Activated CD4-positive, alpha-beta T cell treated with anti-CD3 and anti-CD28 coated beads, Interleukin-2, amount 10 ng/mL, durations not matched to agents 7 days and 5 days (primary cell): ENCODE results near the gene ZNF428. TPM values are rescaled to one million over a fixed set of nuclear protein-coding genes. Genes with fewer than 3 reads are reported as not detected.

Experiments
- CTCF ChIA-PET: fragments of 350-600 bp; sonication (Branson Sonifier 250); formaldehyde crosslinking; loops from one replicate; lab custom pipeline; 2021; ENCODE audit warnings: antibody characterized with exemption; lab: Charles Lee
- POLR2A ChIA-PET: fragments of 350-600 bp; sonication (Branson Sonifier 250); formaldehyde crosslinking; loops from one replicate; lab custom pipeline; 2021; ENCODE audit warnings: antibody characterized with exemption; lab: Charles Lee
- DNase-seq: peaks from one replicate; pipeline ENCODE4 v3.0.0-alpha.2; 2020
- H3K27ac Mint-ChIP-seq: one replicate; pipeline ENCODE4 v1.8.0; 2021; ENCODE audit warnings: mild to moderate bottlenecking, moderate library complexity, mixed read lengths
- H3K27me3 Mint-ChIP-seq: one replicate; pipeline ENCODE4 v1.8.0; 2021; ENCODE audit warnings: mixed read lengths
- H3K36me3 Mint-ChIP-seq: one replicate; pipeline ENCODE4 v1.8.0; 2021; ENCODE audit warnings: low read depth, mixed read lengths
- H3K4me1 Mint-ChIP-seq: one replicate; pipeline ENCODE4 v1.8.0; 2021; ENCODE audit warnings: mixed read lengths
- H3K4me3 Mint-ChIP-seq: one replicate; pipeline ENCODE4 v1.8.0; 2021; ENCODE audit warnings: mild to moderate bottlenecking, moderate library complexity, mixed read lengths
- H3K9me3 Mint-ChIP-seq: one replicate; pipeline ENCODE4 v1.8.0; 2021; ENCODE audit warnings: mixed read lengths
- total RNA-seq, 2 experiments: library from RNA; stranded (reverse); gene quantifications; one replicate each; pipeline ENCODE4 v1.2.3, GENCODE V29; 2021

The ZNF428 gene
- total RNA-seq, 2 experiments from 2014 or later = 24.5 to 30.5 TPM

GRCh38 chr19:43623889-43624670, 4.7 kb upstream of the ZNF428 start:
- ChIA-PET POLR2A (no interaction called here), CTCF (no interaction called here)
- Mint-ChIP-seq H3K4me1 (peaks cover 37% of the 10 kb centered on the region), H3K9me3 (no peaks in the 10 kb centered on the region), H3K4me3 (no peak overlapping the region), H3K27me3 (peaks cover 9% of the 10 kb centered on the region), H3K36me3 (no peaks in the 10 kb centered on the region), H3K27ac (peak overlapping the region; percentile 64)
- DNase-seq = no peak

- Mint-ChIP-seq H3K4me1 (peaks cover 41% of the 10 kb centered on the region), H3K4me3 (no peak overlapping the region), H3K27me3 (peaks cover 9% of the 10 kb centered on the region), H3K36me3 (peaks cover 2% of the 10 kb centered on the region), H3K9me3 (no peaks in the 10 kb centered on the region), H3K27ac (no peak overlapping the region)
- POLR2A ChIA-PET = no interaction called here
- DNase-seq = no peak
- CTCF ChIA-PET = no interaction called here
These were observed 3.5 kb upstream of the ZNF428 start for GRCh38 chr19:43622956-43623355.

GRCh38 chr19:43622070-43622469, 2.6 kb upstream of the ZNF428 start:
- H3K36me3 Mint-ChIP-seq = peaks cover 2% of the 10 kb centered on the region
- no peak overlapping the region for H3K4me3 Mint-ChIP-seq
- no peaks in the 10 kb centered on the region for H3K9me3 Mint-ChIP-seq
- no peak for DNase-seq
- ChIA-PET CTCF (interaction anchor here (0.6 to 1.1 kb wide), 2 partner anchors 43 to 67 kb away, joined by 3 to 4 read pairs; no protein-coding TSS in a partner anchor), POLR2A (no interaction called here)
- peaks cover 5% of the 10 kb centered on the region for H3K27me3 Mint-ChIP-seq
- peaks cover 39% of the 10 kb centered on the region for H3K4me1 Mint-ChIP-seq
- no peak overlapping the region for H3K27ac Mint-ChIP-seq

- Mint-ChIP-seq H3K27me3 (no peaks in the 10 kb centered on the region), H3K4me1 (peaks cover 30% of the 10 kb centered on the region), H3K9me3 (no peaks in the 10 kb centered on the region), H3K27ac (peak overlapping the region; percentile 98), H3K36me3 (peaks cover 2% of the 10 kb centered on the region), H3K4me3 (peak overlapping the region; percentile 94)
- POLR2A ChIA-PET = no interaction called here
- DNase-seq = no peak
- CTCF ChIA-PET = interaction anchor here (0.6 kb wide), 2 partner anchors 27 to 28 kb away, joined by 3 to 4 read pairs; no protein-coding TSS in a partner anchor
These were observed 902 bp upstream of the ZNF428 start for GRCh38 chr19:43620061-43621001.

- peak; percentile 56 for DNase-seq
- Mint-ChIP-seq H3K36me3 (peaks cover 2% of the 10 kb centered on the region), H3K27ac (peak overlapping the region; percentile 98), H3K4me1 (peaks cover 21% of the 10 kb centered on the region), H3K9me3 (no peaks in the 10 kb centered on the region), H3K27me3 (no peaks in the 10 kb centered on the region), H3K4me3 (peak overlapping the region; percentile 94)
- CTCF ChIA-PET = no interaction called here
- POLR2A ChIA-PET = no interaction called here
These were observed 538 bp downstream of the ZNF428 start for GRCh38 chr19:43618921-43619261.

GRCh38 chr19:43616954-43617353, 2.5 kb downstream of the ZNF428 start:
- Mint-ChIP-seq H3K36me3 (peaks cover 17% of the 10 kb centered on the region), H3K27ac (no peak overlapping the region), H3K27me3 (no peaks in the 10 kb centered on the region), H3K4me1 (peaks cover 19% of the 10 kb centered on the region), H3K9me3 (no peaks in the 10 kb centered on the region), H3K4me3 (no peak overlapping the region)
- CTCF ChIA-PET = interaction anchor here (1.1 kb wide), 1 partner anchor 182 kb away, joined by 3 read pairs; no protein-coding TSS in a partner anchor
- POLR2A ChIA-PET = no interaction called here
- DNase-seq = no peak

GRCh38 chr19:43616306-43616705, 3.1 kb downstream of the ZNF428 start:
- Mint-ChIP-seq H3K27ac (no peak overlapping the region), H3K4me3 (no peak overlapping the region), H3K4me1 (peaks cover 16% of the 10 kb centered on the region), H3K9me3 (no peaks in the 10 kb centered on the region), H3K36me3 (peaks cover 18% of the 10 kb centered on the region), H3K27me3 (no peaks in the 10 kb centered on the region)
- CTCF ChIA-PET = interaction anchor here (0.5 to 1.3 kb wide), 3 partner anchors 17 to 182 kb away, joined by 3 to 5 read pairs (median 3); no protein-coding TSS in a partner anchor
- no peak for DNase-seq
- POLR2A ChIA-PET = no interaction called here

- H3K36me3 Mint-ChIP-seq = peaks cover 19% of the 10 kb centered on the region
- H3K4me3 Mint-ChIP-seq = no peak overlapping the region
- CTCF ChIA-PET = no interaction called here
- no peak for DNase-seq
- no peaks in the 10 kb centered on the region for H3K9me3 Mint-ChIP-seq
- no peak overlapping the region for H3K27ac Mint-ChIP-seq
- no peaks in the 10 kb centered on the region for H3K27me3 Mint-ChIP-seq
- POLR2A ChIA-PET = no interaction called here
- H3K4me1 Mint-ChIP-seq = peaks cover under 1% of the 10 kb centered on the region
These were observed 7.1 kb downstream of the ZNF428 start for GRCh38 chr19:43612374-43612773.

GRCh38 chr19:43611788-43612187, 7.6 kb downstream of the ZNF428 start, which contains the start of gene SRRM5:
Gene SRRM5, plus strand, starts transcription at chr19:43612088. Its CDS starts 34 bp downstream, at chr19:43612122.
- Mint-ChIP-seq H3K27ac (no peak within 1 kb of the TSS), H3K36me3 (peaks cover 21% of the 10 kb centered on the region)
- POLR2A ChIA-PET = no interaction called here

GRCh38 chr19:43610493-43610892, 8.9 kb downstream of the ZNF428 start:
- Mint-ChIP-seq H3K9me3 (no peaks in the 10 kb centered on the region), H3K36me3 (peaks cover 22% of the 10 kb centered on the region), H3K4me1 (peaks cover 3% of the 10 kb centered on the region), H3K27ac (no peak overlapping the region), H3K27me3 (no peaks in the 10 kb centered on the region), H3K4me3 (no peak overlapping the region)
- POLR2A ChIA-PET = no interaction called here
- no peak for DNase-seq
- CTCF ChIA-PET = interaction anchor here (1.7 kb wide), 1 partner anchor 13 kb away, joined by 4 read pairs; no protein-coding TSS in a partner anchor

More at GRCh38 chr19:43611788-43612187, 7.6 kb downstream of the ZNF428 start, which contains the start of gene SRRM5:
- no peaks in the 10 kb centered on the region for H3K9me3 Mint-ChIP-seq
- DNase-seq = no peak
- no peaks in the 10 kb centered on the region for H3K27me3 Mint-ChIP-seq
- peaks cover 3% of the 10 kb centered on the region for H3K4me1 Mint-ChIP-seq
- CTCF ChIA-PET = no interaction called here
- H3K4me3 Mint-ChIP-seq = no peak within 1 kb of the TSS

GRCh38 chr19:43609872-43610271, 9.6 kb downstream of the ZNF428 start:
- Mint-ChIP-seq H3K4me3 (no peak overlapping the region), H3K4me1 (peaks cover 3% of the 10 kb centered on the region), H3K36me3 (peaks cover 22% of the 10 kb centered on the region), H3K9me3 (no peaks in the 10 kb centered on the region), H3K27me3 (no peaks in the 10 kb centered on the region), H3K27ac (no peak overlapping the region)
- ChIA-PET POLR2A (no interaction called here), CTCF (interaction anchor here (0.7 to 1.7 kb wide), 3 partner anchors 9 to 160 kb away, joined by 3 to 4 read pairs (median 4); no protein-coding TSS in a partner anchor)
- DNase-seq = no peak
